Measurements from ENCODE around the gene GIT2.
A peak's percentile ranks its signal among the peaks of the same experiment; 100 is the strongest.
"Not testable (repeated sequence)": the region's sequence is repeated elsewhere in the genome, so short reads cannot be mapped to it uniquely, and the experiment has no call there.

GIT2 gene

DNA sequence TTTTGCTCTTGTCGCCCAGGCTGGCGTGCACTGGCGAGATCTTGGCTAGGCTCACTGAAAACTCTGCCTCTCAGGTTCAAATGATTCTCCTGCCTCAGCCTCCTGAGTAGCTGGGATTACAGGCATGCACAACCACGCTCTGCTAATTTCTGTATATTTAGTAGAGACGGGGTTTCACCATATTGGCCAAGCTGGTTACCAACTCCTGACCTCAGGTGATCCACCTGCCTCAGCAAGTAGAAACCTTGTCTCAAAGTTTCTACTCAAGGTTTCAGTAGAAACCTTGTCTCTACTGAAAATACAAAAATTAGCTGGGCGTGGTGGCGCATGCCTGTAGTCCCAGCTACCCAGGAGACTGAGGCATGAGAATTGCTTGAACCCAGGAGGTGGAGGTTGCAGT, 104.4 kb downstream of the GIT2 start:
- not testable (repeated sequence) for DNase-seq (ENCODE audit: low read depth in 2 of 2)

GRCh38 chr12:109890620-109891170, 105.5 kb downstream of the GIT2 start:
- DNase-seq (ENCODE audit: low read depth in 2 of 2): no peak

- no peak for DNase-seq (ENCODE audit: low read depth in 2 of 2)
Measured at GRCh38 chr12:109888179-109889020, 107.8 kb downstream of the GIT2 start.

DNA sequence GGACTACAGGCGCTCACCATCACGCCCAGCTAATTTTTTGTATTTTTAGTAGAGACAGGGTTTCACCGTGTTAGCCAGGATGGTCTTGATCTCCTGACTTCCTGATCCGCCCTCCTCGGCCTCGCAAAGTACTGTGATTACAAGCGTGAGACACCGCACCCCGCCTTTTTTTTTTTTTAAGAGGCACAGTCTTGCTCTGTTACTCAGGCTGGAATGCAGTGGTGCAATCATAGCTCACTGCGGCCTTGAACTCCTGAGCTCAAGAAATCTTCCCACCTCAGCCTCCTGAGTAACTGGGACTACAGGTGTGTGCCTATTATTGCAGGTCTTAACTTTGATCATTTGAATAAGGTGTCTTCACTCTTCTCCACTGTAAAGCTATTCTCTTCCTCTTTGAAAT, 110.6 kb downstream of the GIT2 start:
- DNase-seq (ENCODE audit: low read depth in 2 of 2): no peak

GRCh38 chr12:109883461-109883860, 112.7 kb downstream of the GIT2 start:
- no peak for DNase-seq (ENCODE audit: low read depth in 2 of 2)

DNA sequence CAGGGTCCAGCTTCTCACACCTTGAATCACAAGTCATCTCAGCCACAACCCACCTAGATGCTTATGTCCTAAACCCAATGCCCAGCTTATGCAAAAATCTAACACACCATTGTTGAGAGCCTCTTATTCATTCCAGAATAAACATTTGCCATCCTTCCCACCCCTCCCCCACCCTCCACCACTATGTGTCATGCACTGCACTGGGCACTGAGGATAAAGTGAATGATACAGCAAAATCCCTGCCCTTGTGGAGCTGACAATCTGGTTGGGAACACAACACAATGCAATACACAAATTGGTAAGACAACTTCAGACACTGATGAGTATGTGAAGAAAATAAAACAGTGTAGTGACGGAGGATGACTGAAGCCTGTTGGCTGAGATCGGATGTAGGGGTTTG, 114.4 kb downstream of the GIT2 start:
- DNase-seq (ENCODE audit: low read depth in 2 of 2): no peak

GRCh38 chr12:109880938-109881337, 115.2 kb downstream of the GIT2 start:
- no peak for DNase-seq (ENCODE audit: low read depth in 2 of 2)

- DNase-seq (ENCODE audit: low read depth in 2 of 2): peak; percentile 77 to 81
Measured at GRCh38 chr12:109880043-109880931, 115.9 kb downstream of the GIT2 start, which contains the start of gene GLTP. GLTP (minus strand) TSS chr12:109880541; CDS start chr12:109880374, 167 bp downstream.
